Panc1 (cell line): ENCODE measurements around the gene PIAS4. TPM values are rescaled to one million over a fixed set of nuclear protein-coding genes. Genes with fewer than 3 reads are reported as not detected.

Experiments used
- ATAC-seq: fragments of 200-7000 bp; cut with Tn5 transposase; 2 replicates; pipeline ENCODE4 v1.9.1; 2020; ENCODE audit warnings: mild to moderate bottlenecking, moderate library complexity
- BruUV-seq: library from RNA; stranded (reverse); fragments of 400-500 nt; replicated peaks from 2 replicates; lab custom pipeline; 2021; lab: Mats Ljungman, UMichigan
- CTCF ChIA-PET: fragments of 300-600 bp; sonication (Branson Sonifier 250); formaldehyde crosslinking; loops from one replicate; lab custom pipeline; 2022; ENCODE audit warnings: antibody characterized with exemption; lab: Charles Lee
- POLR2A ChIA-PET: fragments of 300-600 bp; sonication (Branson Sonifier 250); formaldehyde crosslinking; loops from one replicate; lab custom pipeline; 2022; ENCODE audit warnings: antibody characterized with exemption; lab: Charles Lee
- DNase-seq: peaks from one replicate; pipeline ENCODE4 v3.0.0-alpha.2; 2010; ENCODE audit warnings: low read depth, low spot score
- H3K27ac ChIP-seq: 2 replicates; pipeline ENCODE4 v1.5.1; 2011; ENCODE audit warnings: mild to moderate bottlenecking, low read length, inconsistent platforms
- H3K27me3 ChIP-seq: fragments of 200-500 bp; sonication (Bioruptor generic); 2 replicates; pipeline ENCODE4 v1.6.0; 2014; ENCODE audit warnings: low read length, inconsistent platforms; ENCODE audit not compliant: control insufficient read depth, insufficient read depth
- H3K36me3 ChIP-seq: fragments of 200-500 bp; sonication (Bioruptor generic); 2 replicates; pipeline ENCODE4 v1.5.1; 2014; ENCODE audit warnings: inconsistent platforms, mild to moderate bottlenecking, low read length, moderate library complexity; ENCODE audit not compliant: control insufficient read depth, insufficient read depth
- H3K4me1 ChIP-seq: 2 replicates; pipeline ENCODE4 v1.5.1; 2011; ENCODE audit warnings: inconsistent platforms, mild to moderate bottlenecking, low read length, moderate library complexity; ENCODE audit not compliant: control insufficient read depth, insufficient read depth
- H3K4me3 ChIP-seq, 2 experiments: 2 replicates each; pipeline ENCODE4 v1.5.1; 2011 to 2012; ENCODE audit warnings: low read depth in 2 of 2, low read length in 2 of 2, mild to moderate bottlenecking in 2 of 2, inconsistent platforms in 1 of 2, moderate library complexity in 1 of 2
- H3K9me3 ChIP-seq: fragments of 200-500 bp; sonication (Bioruptor generic); 2 replicates; pipeline ENCODE4 v1.5.1; 2014; ENCODE audit warnings: low read depth, mild to moderate bottlenecking, inconsistent platforms, low read length, moderate library complexity; ENCODE audit not compliant: control insufficient read depth, insufficient read depth
- POLR2AphosphoS5 ChIP-seq: IDR thresholded peaks from 2 replicates; pipeline ENCODE4 v1.6.1; 2012; ENCODE audit warnings: mild to moderate bottlenecking, low read depth, low read length, moderate library complexity
- SIN3A ChIP-seq: IDR thresholded peaks from 2 replicates; pipeline ENCODE4 v1.6.1; 2012; ENCODE audit warnings: low read depth, mild to moderate bottlenecking, low read length, moderate library complexity, borderline replicate concordance; ENCODE audit not compliant: insufficient read depth
- TCF7L2 ChIP-seq: IDR thresholded peaks from 2 replicates; pipeline ENCODE4 v1.6.1; 2011; ENCODE audit warnings: mild to moderate bottlenecking, low read depth, low read length, inconsistent platforms
- in situ Hi-C: cut with HindIII; loops from 2 replicates; pipeline ENCODE4 v1.10.0; 2016; ENCODE audit warnings: low sequenced_read_pairs, low pct_unique_long_range_greater_than_20kb
- intact Hi-C: fragments of 100-400 bp; cut with micrococcal nuclease; formaldehyde crosslinking; loops from one replicate; pipeline ENCODE4 v1.10.0; 2022; ENCODE audit not compliant: unreplicated experiment
- total RNA-seq: library from RNA; stranded (reverse); gene quantifications from one replicate; pipeline ENCODE4 v1.2.1, GENCODE V29; 2021; ENCODE audit not compliant: unreplicated experiment
- TF ChIP-seq, protein P1 (sequence below), 2 experiments: IDR thresholded peaks; 2 replicates each; pipeline ENCODE4 v1.6.1; 2011 to 2012; ENCODE audit warnings: low read depth in 2 of 2, control low read depth in 1 of 2, low read length in 1 of 2, mild to moderate bottlenecking in 1 of 2, moderate library complexity in 1 of 2; ENCODE audit not compliant: insufficient read depth in 1 of 2
- TF ChIP-seq, protein P2 (sequence below): fragments of 450-650 bp; IDR thresholded peaks from 2 replicates; pipeline ENCODE4 v1.5.1; 2017; ENCODE audit warnings: mild to moderate bottlenecking

PIAS4 gene
- total RNA-seq, 1 experiment from 2014 or later, result 36.7 TPM

DNA sequence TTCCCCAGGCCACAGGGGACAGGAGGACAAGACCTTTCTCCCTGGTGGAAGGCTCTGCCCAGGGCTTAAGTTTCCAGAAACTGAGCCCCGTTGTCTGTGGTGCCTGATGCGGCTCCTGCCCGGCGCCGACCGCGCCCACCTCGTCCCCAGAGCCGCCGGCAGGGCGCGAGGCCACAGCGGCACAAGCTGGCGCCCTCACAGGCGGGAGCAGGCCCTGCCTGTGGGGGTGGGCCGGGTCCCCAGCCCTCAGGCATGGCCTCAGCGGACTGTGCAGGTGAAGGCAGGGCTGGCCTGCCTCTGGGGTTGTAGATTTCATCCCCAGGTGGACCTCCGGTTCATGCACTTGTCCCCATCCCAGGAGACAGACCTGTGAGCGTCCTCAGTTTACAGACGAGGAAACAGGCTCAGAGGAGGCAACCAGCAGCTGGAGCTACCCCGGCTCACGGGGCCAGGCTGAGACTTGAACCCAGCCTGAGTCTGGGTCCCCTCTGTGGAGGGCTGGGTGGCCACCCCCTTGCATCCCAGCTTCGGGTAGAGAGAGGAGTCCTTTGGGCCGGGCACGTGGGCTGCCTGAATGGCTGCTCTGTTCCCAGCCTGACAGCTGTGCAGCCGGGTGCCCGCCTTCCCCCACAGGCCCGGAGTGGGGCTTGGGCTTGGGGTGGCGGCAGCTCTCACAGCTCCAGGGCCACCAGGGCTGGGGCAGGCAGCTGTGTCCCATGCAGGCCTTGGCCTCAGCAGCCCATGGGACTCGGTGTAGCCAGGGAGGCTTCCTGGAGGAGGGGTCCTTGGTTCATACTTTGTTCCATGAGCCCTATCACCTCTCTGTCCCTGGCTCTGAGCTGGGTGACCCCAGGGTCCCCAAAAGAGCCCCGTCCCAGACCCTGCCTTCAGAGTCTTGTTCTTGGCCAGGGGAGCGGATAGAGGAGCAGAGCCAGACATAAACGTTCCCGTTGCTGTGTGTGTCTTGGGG is 26.8 kb downstream of the PIAS4 start:
- TF ChIP-seq, protein P1, sequence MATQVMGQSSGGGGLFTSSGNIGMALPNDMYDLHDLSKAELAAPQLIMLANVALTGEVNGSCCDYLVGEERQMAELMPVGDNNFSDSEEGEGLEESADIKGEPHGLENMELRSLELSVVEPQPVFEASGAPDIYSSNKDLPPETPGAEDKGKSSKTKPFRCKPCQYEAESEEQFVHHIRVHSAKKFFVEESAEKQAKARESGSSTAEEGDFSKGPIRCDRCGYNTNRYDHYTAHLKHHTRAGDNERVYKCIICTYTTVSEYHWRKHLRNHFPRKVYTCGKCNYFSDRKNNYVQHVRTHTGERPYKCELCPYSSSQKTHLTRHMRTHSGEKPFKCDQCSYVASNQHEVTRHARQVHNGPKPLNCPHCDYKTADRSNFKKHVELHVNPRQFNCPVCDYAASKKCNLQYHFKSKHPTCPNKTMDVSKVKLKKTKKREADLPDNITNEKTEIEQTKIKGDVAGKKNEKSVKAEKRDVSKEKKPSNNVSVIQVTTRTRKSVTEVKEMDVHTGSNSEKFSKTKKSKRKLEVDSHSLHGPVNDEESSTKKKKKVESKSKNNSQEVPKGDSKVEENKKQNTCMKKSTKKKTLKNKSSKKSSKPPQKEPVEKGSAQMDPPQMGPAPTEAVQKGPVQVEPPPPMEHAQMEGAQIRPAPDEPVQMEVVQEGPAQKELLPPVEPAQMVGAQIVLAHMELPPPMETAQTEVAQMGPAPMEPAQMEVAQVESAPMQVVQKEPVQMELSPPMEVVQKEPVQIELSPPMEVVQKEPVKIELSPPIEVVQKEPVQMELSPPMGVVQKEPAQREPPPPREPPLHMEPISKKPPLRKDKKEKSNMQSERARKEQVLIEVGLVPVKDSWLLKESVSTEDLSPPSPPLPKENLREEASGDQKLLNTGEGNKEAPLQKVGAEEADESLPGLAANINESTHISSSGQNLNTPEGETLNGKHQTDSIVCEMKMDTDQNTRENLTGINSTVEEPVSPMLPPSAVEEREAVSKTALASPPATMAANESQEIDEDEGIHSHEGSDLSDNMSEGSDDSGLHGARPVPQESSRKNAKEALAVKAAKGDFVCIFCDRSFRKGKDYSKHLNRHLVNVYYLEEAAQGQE (IDR thresholded peaks at IDR 0.05; ENCODE audit: insufficient read depth in 1 of 2, low read depth in 2 of 2, low read length in 1 of 2), result no peak
- TF ChIP-seq SIN3A (no peak), POLR2AphosphoS5 (no peak), TCF7L2 (no peak)
- TF ChIP-seq, protein P2, sequence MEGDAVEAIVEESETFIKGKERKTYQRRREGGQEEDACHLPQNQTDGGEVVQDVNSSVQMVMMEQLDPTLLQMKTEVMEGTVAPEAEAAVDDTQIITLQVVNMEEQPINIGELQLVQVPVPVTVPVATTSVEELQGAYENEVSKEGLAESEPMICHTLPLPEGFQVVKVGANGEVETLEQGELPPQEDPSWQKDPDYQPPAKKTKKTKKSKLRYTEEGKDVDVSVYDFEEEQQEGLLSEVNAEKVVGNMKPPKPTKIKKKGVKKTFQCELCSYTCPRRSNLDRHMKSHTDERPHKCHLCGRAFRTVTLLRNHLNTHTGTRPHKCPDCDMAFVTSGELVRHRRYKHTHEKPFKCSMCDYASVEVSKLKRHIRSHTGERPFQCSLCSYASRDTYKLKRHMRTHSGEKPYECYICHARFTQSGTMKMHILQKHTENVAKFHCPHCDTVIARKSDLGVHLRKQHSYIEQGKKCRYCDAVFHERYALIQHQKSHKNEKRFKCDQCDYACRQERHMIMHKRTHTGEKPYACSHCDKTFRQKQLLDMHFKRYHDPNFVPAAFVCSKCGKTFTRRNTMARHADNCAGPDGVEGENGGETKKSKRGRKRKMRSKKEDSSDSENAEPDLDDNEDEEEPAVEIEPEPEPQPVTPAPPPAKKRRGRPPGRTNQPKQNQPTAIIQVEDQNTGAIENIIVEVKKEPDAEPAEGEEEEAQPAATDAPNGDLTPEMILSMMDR, result no peak
- Histone ChIP-seq H3K4me3 (no peak overlapping the region), H3K27ac (no peak overlapping the region), H3K27me3 (no peaks in the 10 kb centered on the region), H3K4me1 (no peaks in the 10 kb centered on the region; the same call in none of the 2 replicates), H3K9me3 (no peaks in the 10 kb centered on the region), H3K36me3 (no peaks in the 10 kb centered on the region)
- no peak for DNase-seq
- POLR2A ChIA-PET, result no interaction called here
- intact Hi-C loops, result no loop called here
- in situ Hi-C loops, result no loop called here
- peak; percentile 22 for ATAC-seq
- BruUV-seq, result no TSS peak
- CTCF ChIA-PET, result no interaction called here

DNA sequence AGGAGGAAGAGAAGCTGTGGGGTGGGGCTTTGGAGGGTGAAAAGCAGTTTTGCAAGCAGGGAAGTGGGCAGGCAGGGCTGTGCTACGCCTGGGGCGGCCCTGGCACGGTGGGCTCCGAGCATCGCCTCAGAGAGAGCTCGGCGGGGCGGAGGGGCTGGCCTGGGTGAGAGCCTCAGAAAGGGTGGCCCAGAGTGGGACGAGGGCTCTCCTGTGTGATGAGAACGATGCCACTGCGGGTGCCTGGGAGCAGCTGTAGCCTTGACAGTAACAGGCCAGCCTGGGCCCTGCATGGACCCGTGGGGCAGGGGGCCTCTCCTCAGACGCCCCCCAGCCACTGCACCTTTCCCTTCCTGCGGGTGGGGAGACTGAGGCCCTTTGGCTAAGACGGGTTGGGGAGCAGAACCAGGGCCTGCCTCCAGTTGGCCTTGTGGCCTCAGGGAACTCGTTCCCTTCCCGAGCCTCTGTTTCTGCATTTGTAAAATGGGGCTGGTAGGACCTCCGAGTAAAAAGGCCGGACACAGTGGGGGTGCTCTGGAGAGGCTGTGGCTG is 27.6 kb downstream of the PIAS4 start:
- TF ChIP-seq SIN3A (no peak), TCF7L2 (no peak), POLR2AphosphoS5 (no peak)
- TF ChIP-seq, protein P1 (IDR thresholded peaks at IDR 0.05; ENCODE audit: insufficient read depth in 1 of 2, low read depth in 2 of 2, low read length in 1 of 2), result no peak
- TF ChIP-seq, protein P2, result no peak
- DNase-seq (no peak), ATAC-seq (peak; percentile 23; the same call in 1 of the 2 replicates)
- Histone ChIP-seq H3K27ac (no peak overlapping the region), H3K27me3 (no peaks in the 10 kb centered on the region), H3K4me1 (no peaks in the 10 kb centered on the region; the same call in none of the 2 replicates), H3K9me3 (no peaks in the 10 kb centered on the region), H3K36me3 (no peaks in the 10 kb centered on the region), H3K4me3 (no peak overlapping the region)
- in situ Hi-C loops, result no loop called here
- CTCF ChIA-PET, result no interaction called here
- BruUV-seq, result no TSS peak
- POLR2A ChIA-PET, result no interaction called here
- intact Hi-C loops, result no loop called here
